Measurements from ENCODE around the gene DDA1.
A peak's percentile ranks its signal among the peaks of the same experiment; 100 is the strongest.

Gene DDA1

GRCh38 chr19:17266026-17266425, 43.3 kb upstream of the DDA1 start:
- H3K9me2 ChIP-seq (replicated peaks; ENCODE audit: insufficient read depth, low read length) = no peaks in the 10 kb centered on the region
- DNase-seq = no peak
- peaks cover 5% of the 10 kb centered on the region; the same call in 1 of the 2 replicates for H3K4me1 ChIP-seq (ENCODE audit: low read length)
- H3K9me3 ChIP-seq (replicated peaks; ENCODE audit: insufficient read depth, low read length) = no peaks in the 10 kb centered on the region
- peak overlapping the region; percentile 86; the same call in 1 of the 2 replicates for H3K27ac ChIP-seq (ENCODE audit: low read length)
- no peaks in the 10 kb centered on the region for H3K36me3 ChIP-seq (replicated peaks; ENCODE audit: insufficient read depth, low read length)
- no peaks in the 10 kb centered on the region for H3K27me3 ChIP-seq (replicated peaks; ENCODE audit: insufficient read depth, low read length)
- no peaks in the 10 kb centered on the region for H4K20me1 ChIP-seq (ENCODE audit: insufficient read depth, low read length)
- no peak for TF ChIP-seq CTCF (IDR thresholded peaks at IDR 0.05; ENCODE audit: low read length)
- TF ChIP-seq EZH2phosphoT487 (IDR thresholded peaks at IDR 0.05; ENCODE audit: low read length) = no peak
- no peak for TF ChIP-seq EZH2 (optimal IDR thresholded peaks at IDR 0.05; ENCODE audit: low read depth, low read length)
- H3K4me3 ChIP-seq (ENCODE audit: low read length) = peak overlapping the region; percentile 18; the same call in 1 of the 2 replicates
- peak overlapping the region; percentile 77; the same call in 1 of the 2 replicates for H2AFZ ChIP-seq (ENCODE audit: low read length)
- H3K4me2 ChIP-seq (ENCODE audit: low read depth, low read length) = peak overlapping the region; percentile 57; the same call in 1 of the 2 replicates
- H3F3A ChIP-seq (ENCODE audit: insufficient read depth, low read length) = peaks cover 8% of the 10 kb centered on the region; the same call in 1 of the 2 replicates
- peak overlapping the region; percentile 62; the same call in 1 of the 2 replicates for H3K9ac ChIP-seq (ENCODE audit: low read length)
- peaks cover 18% of the 10 kb centered on the region for H3K79me2 ChIP-seq (ENCODE audit: low read length)

DNA sequence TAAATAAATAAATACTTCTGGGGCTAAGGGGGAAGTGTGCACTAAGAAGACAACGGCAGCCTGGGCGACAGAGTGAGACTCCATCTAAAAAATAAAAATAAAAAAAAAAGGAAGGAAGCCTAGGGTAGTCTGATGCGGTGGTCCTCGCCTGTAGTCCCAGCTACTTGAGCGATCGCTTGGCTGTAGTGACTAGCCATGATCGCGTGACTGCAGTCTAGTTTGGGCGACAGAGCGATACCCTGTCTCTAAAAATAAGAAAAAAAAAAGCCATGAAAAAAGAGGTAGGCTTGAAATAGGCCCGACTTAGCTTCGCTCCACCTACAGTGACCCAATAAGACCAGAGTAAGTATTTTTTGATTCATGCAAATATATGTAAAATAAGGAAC, 42.8 kb upstream of the DDA1 start:
- Histone ChIP-seq H3K27ac (ENCODE audit: low read length) (peak overlapping the region; percentile 86; the same call in 1 of the 2 replicates), H3K36me3 (replicated peaks; ENCODE audit: insufficient read depth, low read length) (no peaks in the 10 kb centered on the region; the same call in 1 of the 2 replicates), H3K27me3 (replicated peaks; ENCODE audit: insufficient read depth, low read length) (no peaks in the 10 kb centered on the region), H3K79me2 (ENCODE audit: low read length) (peaks cover 18% of the 10 kb centered on the region), H3K4me2 (ENCODE audit: low read depth, low read length) (peak overlapping the region; percentile 57), H2AFZ (ENCODE audit: low read length) (peak overlapping the region; percentile 77), H3K9me2 (replicated peaks; ENCODE audit: insufficient read depth, low read length) (no peaks in the 10 kb centered on the region), H4K20me1 (ENCODE audit: insufficient read depth, low read length) (no peaks in the 10 kb centered on the region), H3K9ac (ENCODE audit: low read length) (peak overlapping the region; percentile 62; the same call in 1 of the 2 replicates), H3K4me3 (ENCODE audit: low read length) (peak overlapping the region; percentile 18), H3F3A (ENCODE audit: insufficient read depth, low read length) (peaks cover 8% of the 10 kb centered on the region; the same call in 1 of the 2 replicates), H3K4me1 (ENCODE audit: low read length) (peaks cover 5% of the 10 kb centered on the region; the same call in 1 of the 2 replicates), H3K9me3 (replicated peaks; ENCODE audit: insufficient read depth, low read length) (no peaks in the 10 kb centered on the region)
- TF ChIP-seq EZH2phosphoT487 (IDR thresholded peaks at IDR 0.05; ENCODE audit: low read length) = no peak
- TF ChIP-seq CTCF (IDR thresholded peaks at IDR 0.05; ENCODE audit: low read length) = no peak
- TF ChIP-seq EZH2 (optimal IDR thresholded peaks at IDR 0.05; ENCODE audit: low read depth, low read length) = no peak
- no peak for DNase-seq

DNA sequence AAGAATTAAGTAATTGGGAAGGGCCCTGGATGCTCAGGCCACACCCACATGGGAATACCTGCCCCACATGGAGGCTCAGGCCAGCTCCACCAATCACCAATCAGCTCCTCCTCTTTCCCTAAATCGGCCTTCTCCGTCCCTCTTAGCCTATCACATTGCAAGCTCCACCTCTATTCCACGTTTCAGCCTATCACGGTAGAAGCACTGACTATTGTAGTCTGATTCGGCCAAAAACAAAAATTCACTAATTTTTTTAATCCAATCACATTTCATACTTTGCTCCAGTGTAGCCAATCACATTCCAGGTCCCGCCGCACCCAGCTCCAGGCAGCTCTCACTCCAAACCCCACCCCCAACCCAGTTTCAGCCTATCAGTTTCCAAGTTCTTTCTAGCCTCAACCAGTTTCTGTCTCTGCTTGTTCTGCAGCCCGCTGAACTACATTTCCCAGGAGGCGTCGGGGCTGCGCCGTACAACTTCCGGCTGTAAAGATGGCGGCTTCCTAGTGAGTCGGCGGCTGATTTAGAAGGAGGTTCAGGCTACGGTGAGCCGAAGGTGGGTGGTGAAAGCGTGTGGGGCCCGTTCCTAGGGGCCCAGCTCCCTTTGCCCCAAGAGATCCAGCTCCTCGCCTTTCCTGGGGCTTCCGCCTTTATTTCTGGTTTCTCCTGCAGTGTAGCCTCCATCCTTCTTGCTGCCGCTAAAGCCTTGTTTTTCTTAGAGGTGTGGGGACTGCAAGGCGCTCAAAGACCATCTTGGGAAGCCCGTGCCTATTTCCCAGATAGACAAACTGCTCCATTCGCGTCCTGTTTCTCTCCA, 42.2 kb upstream of the DDA1 start, which contains the start of gene BABAM1:
Gene BABAM1, plus strand, starts transcription at position 469 of the 814 bp plus-strand sequence. CDS start 1,364 bp downstream, outside the sequence.
- Histone ChIP-seq H3K79me2 (ENCODE audit: low read length) (peaks cover 18% of the 10 kb centered on the region), H3K4me1 (ENCODE audit: low read length) (peaks cover 5% of the 10 kb centered on the region; the same call in 1 of the 2 replicates), H3K4me3 (ENCODE audit: low read length) (peak within 1 kb of the TSS; percentile 84), H3K9ac (ENCODE audit: low read length) (peak within 1 kb of the TSS; percentile 69), H3K9me2 (replicated peaks; ENCODE audit: insufficient read depth, low read length) (no peaks in the 10 kb centered on the region), H3K36me3 (replicated peaks; ENCODE audit: insufficient read depth, low read length) (no peaks in the 10 kb centered on the region; the same call in 1 of the 2 replicates), H2AFZ (ENCODE audit: low read length) (peak within 1 kb of the TSS; percentile 77), H3F3A (ENCODE audit: insufficient read depth, low read length) (peaks cover 8% of the 10 kb centered on the region; the same call in 1 of the 2 replicates), H4K20me1 (ENCODE audit: insufficient read depth, low read length) (no peaks in the 10 kb centered on the region), H3K9me3 (replicated peaks; ENCODE audit: insufficient read depth, low read length) (no peaks in the 10 kb centered on the region), H3K4me2 (ENCODE audit: low read depth, low read length) (peak within 1 kb of the TSS; percentile 77), H3K27me3 (replicated peaks; ENCODE audit: insufficient read depth, low read length) (no peaks in the 10 kb centered on the region), H3K27ac (ENCODE audit: low read length) (peak within 1 kb of the TSS; percentile 86; the same call in 1 of the 2 replicates)
- TF ChIP-seq EZH2phosphoT487 (IDR thresholded peaks at IDR 0.05; ENCODE audit: low read length) (no peak), EZH2 (optimal IDR thresholded peaks at IDR 0.05; ENCODE audit: low read depth, low read length) (no peak), CTCF (IDR thresholded peaks at IDR 0.05; ENCODE audit: low read length) (no peak)
- peak; percentile 99 for DNase-seq
